ENCODE results near the gene THSD7A.

The THSD7A gene

DNA sequence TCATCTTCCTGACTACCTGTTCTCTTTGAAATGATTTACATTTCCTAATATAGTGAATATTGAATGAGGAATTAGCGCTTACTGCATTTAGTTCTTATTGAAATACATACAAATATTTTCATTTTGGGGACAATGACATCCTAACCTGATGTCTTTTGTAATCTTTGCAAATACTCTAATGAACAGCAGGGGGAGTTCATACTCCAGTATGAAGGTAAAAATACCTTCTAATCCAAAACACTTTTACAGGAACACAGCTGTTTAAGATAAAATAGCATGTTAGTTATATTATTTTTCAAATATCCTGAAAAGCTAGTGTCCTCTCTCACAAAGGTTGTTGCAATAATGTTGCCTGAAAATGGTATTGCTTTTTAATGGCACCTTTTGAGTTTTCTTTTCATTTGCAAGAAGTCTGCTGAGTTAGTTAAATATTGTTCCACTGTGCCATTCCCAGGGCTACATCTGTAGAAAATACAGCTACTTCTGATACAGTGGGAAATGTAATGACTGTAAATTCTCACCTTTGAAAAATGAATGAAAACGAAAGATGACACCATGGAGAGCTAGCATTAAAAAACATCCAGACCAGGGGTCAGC is 458.4 kb downstream of the THSD7A start:
- H3K27me3 Mint-ChIP-seq (ENCODE audit: low read depth): no peaks in the 10 kb centered on the region
- peaks cover 4% of the 10 kb centered on the region for H3K36me3 Mint-ChIP-seq (ENCODE audit: low read depth)
- H3K27ac Mint-ChIP-seq: no peak overlapping the region
- TF ChIP-seq, protein P1, sequence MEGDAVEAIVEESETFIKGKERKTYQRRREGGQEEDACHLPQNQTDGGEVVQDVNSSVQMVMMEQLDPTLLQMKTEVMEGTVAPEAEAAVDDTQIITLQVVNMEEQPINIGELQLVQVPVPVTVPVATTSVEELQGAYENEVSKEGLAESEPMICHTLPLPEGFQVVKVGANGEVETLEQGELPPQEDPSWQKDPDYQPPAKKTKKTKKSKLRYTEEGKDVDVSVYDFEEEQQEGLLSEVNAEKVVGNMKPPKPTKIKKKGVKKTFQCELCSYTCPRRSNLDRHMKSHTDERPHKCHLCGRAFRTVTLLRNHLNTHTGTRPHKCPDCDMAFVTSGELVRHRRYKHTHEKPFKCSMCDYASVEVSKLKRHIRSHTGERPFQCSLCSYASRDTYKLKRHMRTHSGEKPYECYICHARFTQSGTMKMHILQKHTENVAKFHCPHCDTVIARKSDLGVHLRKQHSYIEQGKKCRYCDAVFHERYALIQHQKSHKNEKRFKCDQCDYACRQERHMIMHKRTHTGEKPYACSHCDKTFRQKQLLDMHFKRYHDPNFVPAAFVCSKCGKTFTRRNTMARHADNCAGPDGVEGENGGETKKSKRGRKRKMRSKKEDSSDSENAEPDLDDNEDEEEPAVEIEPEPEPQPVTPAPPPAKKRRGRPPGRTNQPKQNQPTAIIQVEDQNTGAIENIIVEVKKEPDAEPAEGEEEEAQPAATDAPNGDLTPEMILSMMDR (IDR thresholded peaks at IDR 0.05; ENCODE audit: unreplicated experiment in 3 of 3): peak; percentile 52 to 69 (median 62)
- H3K4me3 Mint-ChIP-seq: no peak overlapping the region
- H3K9me3 Mint-ChIP-seq: no peaks in the 10 kb centered on the region
- H3K4me1 Mint-ChIP-seq: no peaks in the 10 kb centered on the region

DNA sequence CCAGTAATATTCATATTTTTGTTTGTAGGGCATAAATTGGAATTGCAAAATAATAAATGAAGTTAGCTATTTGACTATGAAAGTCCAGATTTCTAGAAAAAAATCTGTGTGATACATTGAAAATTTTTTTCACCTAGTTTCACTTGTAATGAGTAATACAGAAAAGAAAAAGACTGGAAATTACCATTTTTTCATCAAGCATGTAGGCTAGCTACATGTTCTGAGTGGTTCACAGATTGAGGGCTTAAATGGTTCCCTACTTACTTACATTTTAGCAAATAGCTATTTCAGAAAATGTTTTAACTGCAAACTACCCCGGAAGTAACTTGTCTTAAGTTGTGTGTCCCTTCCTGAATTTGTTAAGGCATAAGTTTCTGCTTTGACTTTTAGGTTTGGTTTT is 462.3 kb downstream of the THSD7A start:
- Mint-ChIP-seq H3K36me3 (ENCODE audit: low read depth) (no peaks in the 10 kb centered on the region), H3K9me3 (no peaks in the 10 kb centered on the region), H3K27ac (no peak overlapping the region), H3K27me3 (ENCODE audit: low read depth) (no peaks in the 10 kb centered on the region), H3K4me3 (no peak overlapping the region), H3K4me1 (no peaks in the 10 kb centered on the region)
- TF ChIP-seq, protein P1 (IDR thresholded peaks at IDR 0.05; ENCODE audit: unreplicated experiment in 3 of 3): no peak

DNA sequence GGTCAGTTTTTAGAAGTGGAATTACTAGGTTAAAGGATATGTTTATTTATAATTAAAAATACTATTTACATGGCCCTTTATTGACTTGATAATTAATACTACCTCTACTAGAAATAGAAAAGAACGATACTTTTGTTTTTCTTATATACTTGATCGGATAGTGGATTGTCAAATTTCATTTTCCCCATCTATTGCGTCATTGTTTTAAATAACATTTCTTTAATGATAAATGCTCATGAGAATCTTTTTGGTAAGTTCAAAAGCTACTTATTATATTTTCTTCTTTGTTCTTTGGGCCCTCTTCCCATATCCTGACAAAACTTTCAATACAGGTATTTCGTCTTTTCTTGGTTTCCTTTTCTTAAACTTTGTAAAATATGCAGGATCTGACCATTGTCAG is 465.9 kb downstream of the THSD7A start:
- H3K9me3 Mint-ChIP-seq: no peaks in the 10 kb centered on the region
- no peaks in the 10 kb centered on the region for H3K4me1 Mint-ChIP-seq
- no peaks in the 10 kb centered on the region for H3K27me3 Mint-ChIP-seq (ENCODE audit: low read depth)
- TF ChIP-seq, protein P1 (IDR thresholded peaks at IDR 0.05; ENCODE audit: unreplicated experiment in 3 of 3): no peak
- no peak overlapping the region for H3K4me3 Mint-ChIP-seq
- H3K36me3 Mint-ChIP-seq (ENCODE audit: low read depth): no peaks in the 10 kb centered on the region
- no peak overlapping the region for H3K27ac Mint-ChIP-seq

DNA sequence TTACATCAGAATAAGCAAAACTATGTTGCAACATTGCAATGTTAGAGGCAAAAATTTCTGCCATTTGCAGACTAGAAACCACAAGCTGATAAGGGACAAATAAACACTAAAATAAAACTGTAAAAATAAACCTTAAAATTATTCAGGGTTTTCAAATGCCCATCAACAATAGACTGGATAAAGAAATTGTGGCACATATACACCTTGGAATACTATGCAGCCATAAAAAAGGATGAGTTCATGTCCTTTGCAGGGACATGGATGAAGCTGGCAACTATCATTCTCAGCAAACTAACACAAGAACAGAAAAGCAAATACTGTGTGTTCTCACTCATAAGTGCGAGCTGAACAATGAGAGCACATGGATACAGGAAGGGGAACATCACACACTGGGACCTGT is 473.4 kb downstream of the THSD7A start:
- Mint-ChIP-seq H3K36me3 (ENCODE audit: low read depth) (peaks cover 4% of the 10 kb centered on the region), H3K9me3 (peaks cover 20% of the 10 kb centered on the region), H3K4me3 (no peak overlapping the region), H3K27ac (no peak overlapping the region), H3K27me3 (ENCODE audit: low read depth) (no peaks in the 10 kb centered on the region), H3K4me1 (peaks cover 12% of the 10 kb centered on the region)
- TF ChIP-seq, protein P1 (IDR thresholded peaks at IDR 0.05; ENCODE audit: unreplicated experiment in 3 of 3): no peak

DNA sequence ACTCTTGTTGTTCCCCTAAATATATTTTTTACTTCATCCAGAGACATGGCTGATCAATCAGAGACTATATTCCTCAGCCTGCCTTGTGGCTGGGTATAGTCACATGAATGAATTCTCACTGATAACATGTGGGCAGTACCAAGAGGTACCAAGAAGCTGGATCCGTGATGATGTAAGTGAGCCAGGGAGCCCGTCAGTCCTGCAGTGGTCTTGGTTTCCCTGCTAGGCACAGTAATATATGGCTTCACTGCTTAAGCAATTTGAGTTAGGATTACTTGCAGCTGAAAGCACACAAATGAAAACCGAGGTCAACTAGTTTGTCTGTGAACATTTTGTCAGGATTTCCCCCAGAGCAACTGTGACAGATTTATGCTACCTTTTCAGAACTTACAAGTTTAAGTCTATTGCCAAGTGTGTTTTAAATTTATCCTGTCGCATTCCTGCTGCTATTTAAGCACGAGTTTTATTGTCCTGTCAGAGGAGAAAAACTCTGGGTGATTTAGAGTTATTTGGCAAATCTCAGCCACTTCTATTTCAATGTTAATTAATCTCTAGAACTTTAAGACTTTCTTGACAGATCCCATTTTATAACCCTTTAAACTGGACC is 476.5 kb downstream of the THSD7A start:
- no peaks in the 10 kb centered on the region for H3K27me3 Mint-ChIP-seq (ENCODE audit: low read depth)
- peak overlapping the region in 2 of 3 experiments; percentile 43 to 86 for H3K27ac Mint-ChIP-seq
- H3K36me3 Mint-ChIP-seq (ENCODE audit: low read depth): peaks cover 11% of the 10 kb centered on the region
- no peak overlapping the region for H3K4me3 Mint-ChIP-seq
- H3K9me3 Mint-ChIP-seq: peaks cover 34% of the 10 kb centered on the region
- H3K4me1 Mint-ChIP-seq: peaks cover 12% of the 10 kb centered on the region
- TF ChIP-seq, protein P1 (IDR thresholded peaks at IDR 0.05; ENCODE audit: unreplicated experiment in 3 of 3): no peak

GRCh38 chr7:11346302-11346701 is 485.7 kb downstream of the THSD7A start:
- peaks cover 16% of the 10 kb centered on the region for H3K9me3 Mint-ChIP-seq
- peaks cover 8% of the 10 kb centered on the region for H3K4me1 Mint-ChIP-seq
- peaks cover 5% of the 10 kb centered on the region for H3K36me3 Mint-ChIP-seq (ENCODE audit: low read depth)
- TF ChIP-seq, protein P1 (IDR thresholded peaks at IDR 0.05; ENCODE audit: unreplicated experiment in 3 of 3): no peak
- H3K4me3 Mint-ChIP-seq: no peak overlapping the region
- no peaks in the 10 kb centered on the region for H3K27me3 Mint-ChIP-seq (ENCODE audit: low read depth)
- H3K27ac Mint-ChIP-seq: no peak overlapping the region
